ENCODE results near the gene LMNB1. TPM values are rescaled to one million over a fixed set of nuclear protein-coding genes. Genes with fewer than 3 reads are reported as not detected.

The LMNB1 gene
- total RNA-seq, 1 experiment from 2014 or later, result 150 TPM

GRCh38 chr5:126854526-126855110, 77.7 kb downstream of the LMNB1 start (continued):
- TF ChIP-seq, protein P1, sequence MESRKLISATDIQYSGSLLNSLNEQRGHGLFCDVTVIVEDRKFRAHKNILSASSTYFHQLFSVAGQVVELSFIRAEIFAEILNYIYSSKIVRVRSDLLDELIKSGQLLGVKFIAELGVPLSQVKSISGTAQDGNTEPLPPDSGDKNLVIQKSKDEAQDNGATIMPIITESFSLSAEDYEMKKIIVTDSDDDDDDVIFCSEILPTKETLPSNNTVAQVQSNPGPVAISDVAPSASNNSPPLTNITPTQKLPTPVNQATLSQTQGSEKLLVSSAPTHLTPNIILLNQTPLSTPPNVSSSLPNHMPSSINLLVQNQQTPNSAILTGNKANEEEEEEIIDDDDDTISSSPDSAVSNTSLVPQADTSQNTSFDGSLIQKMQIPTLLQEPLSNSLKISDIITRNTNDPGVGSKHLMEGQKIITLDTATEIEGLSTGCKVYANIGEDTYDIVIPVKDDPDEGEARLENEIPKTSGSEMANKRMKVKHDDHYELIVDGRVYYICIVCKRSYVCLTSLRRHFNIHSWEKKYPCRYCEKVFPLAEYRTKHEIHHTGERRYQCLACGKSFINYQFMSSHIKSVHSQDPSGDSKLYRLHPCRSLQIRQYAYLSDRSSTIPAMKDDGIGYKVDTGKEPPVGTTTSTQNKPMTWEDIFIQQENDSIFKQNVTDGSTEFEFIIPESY (IDR thresholded peaks at IDR 0.05; ENCODE audit: extremely low read depth, insufficient replicate concordance, low read length), result no peak
- TF ChIP-seq CTCF (IDR thresholded peaks at IDR 0.05 in 2 of 3, conservative IDR thresholded peaks at IDR 0.05 in 1 of 3; ENCODE audit: borderline replicate concordance in 1 of 3, insufficient read depth in 1 of 3, low read depth in 2 of 3, low read length in 2 of 3), result no peak
- TF ChIP-seq ZFX (IDR thresholded peaks at IDR 0.05), result no peak
- no peak for TF ChIP-seq ZNF274 (IDR thresholded peaks at IDR 0.05; ENCODE audit: low read depth, low read length)

- CTCF ChIA-PET, result no interaction called here
- Histone ChIP-seq H3K27me3 (ENCODE audit: insufficient read depth, low read length) (no peaks in the 10 kb centered on the region), H3K4me1 (ENCODE audit: control insufficient read depth in 1 of 2, insufficient read depth in 2 of 2, low read length in 2 of 2) (no peaks in the 10 kb centered on the region), H4K20me1 (ENCODE audit: insufficient read depth) (no peaks in the 10 kb centered on the region), H2AFZ (ENCODE audit: low read depth, low read length, poor library complexity, severe bottlenecking) (no peak overlapping the region), H3K36me3 (ENCODE audit: control insufficient read depth in 1 of 2, insufficient read depth in 2 of 2, low read length in 2 of 2) (no peaks in the 10 kb centered on the region), H3K9ac (ENCODE audit: low read length) (no peak overlapping the region), H3K79me2 (ENCODE audit: insufficient read depth, low read length) (no peaks in the 10 kb centered on the region), H3K27ac (ENCODE audit: low read depth, low read length) (no peak overlapping the region), H3K4me2 (ENCODE audit: low read length) (no peak overlapping the region), H3K4me3 (replicated peaks in 1 of 2; ENCODE audit: low read depth in 1 of 2, low read length in 2 of 2) (no peak overlapping the region), H3K9me2 (ENCODE audit: insufficient read depth) (no peaks in the 10 kb centered on the region), H3K9me3 (ENCODE audit: control insufficient read depth in 1 of 2, insufficient read depth in 1 of 2, low read depth in 1 of 2, low read length in 2 of 2) (no peaks in the 10 kb centered on the region)
- intact Hi-C loops (cut with micrococcal nuclease), result no loop called here
- ATAC-seq (no peak), DNase-seq (ENCODE audit: low read depth, low spot score) (no peak)
- RAD21 ChIA-PET (ENCODE audit: low non-redundant PET in 1 of 2, low total read pairs in 2 of 2, uncharacterized antibody in 2 of 2, unreplicated experiment in 2 of 2), result no interaction called here
- TF ChIP-seq POLR2A (IDR thresholded peaks at IDR 0.05; ENCODE audit: borderline replicate concordance, extremely low read depth, insufficient read depth, insufficient read length) (no peak), SP1 (IDR thresholded peaks at IDR 0.05; ENCODE audit: low read depth) (no peak), EZH2phosphoT487 (IDR thresholded peaks at IDR 0.05; ENCODE audit: borderline replicate concordance) (no peak), RAD21 (IDR thresholded peaks at IDR 0.05; ENCODE audit: low read depth) (no peak), YY1 (IDR thresholded peaks at IDR 0.05; ENCODE audit: extremely low read depth, insufficient replicate concordance, low read depth, low read length) (no peak), ZNF274 (IDR thresholded peaks at IDR 0.05; ENCODE audit: low read depth, low read length) (no peak), SIN3A (IDR thresholded peaks at IDR 0.05; ENCODE audit: low read depth) (no peak), CEBPB (IDR thresholded peaks at IDR 0.05; ENCODE audit: low read depth) (no peak), MAX (IDR thresholded peaks at IDR 0.05) (no peak)
- POLR2A ChIA-PET, result no interaction called here
- BruUV-seq (replicated peaks), result no TSS peak
These were observed 78.3 kb downstream of the LMNB1 start for GRCh38 chr5:126855266-126855665.
